HG02571 (cell line): ENCODE results near the gene KLHL40.
"Not testable (repeated sequence)": the region's sequence is repeated elsewhere in the genome, so short reads cannot be mapped to it uniquely, and the experiment has no call there.

Experiments
- ATAC-seq: cut with Tn5 transposase; IDR thresholded peaks from one replicate; pipeline ENCODE4 v1.9.1; 2021; ENCODE audit warnings: mild to moderate bottlenecking, moderate library complexity; ENCODE audit not compliant: unreplicated experiment

KLHL40 gene

GRCh38 chr3:42717306-42717705 lies 32.0 kb downstream of the KLHL40 start:
- no peak for ATAC-seq

- ATAC-seq, result no peak
Observed at GRCh38 chr3:42718338-42718737, 33.0 kb downstream of the KLHL40 start.

GRCh38 chr3:42719002-42719401 lies 33.7 kb downstream of the KLHL40 start:
- no peak for ATAC-seq

DNA sequence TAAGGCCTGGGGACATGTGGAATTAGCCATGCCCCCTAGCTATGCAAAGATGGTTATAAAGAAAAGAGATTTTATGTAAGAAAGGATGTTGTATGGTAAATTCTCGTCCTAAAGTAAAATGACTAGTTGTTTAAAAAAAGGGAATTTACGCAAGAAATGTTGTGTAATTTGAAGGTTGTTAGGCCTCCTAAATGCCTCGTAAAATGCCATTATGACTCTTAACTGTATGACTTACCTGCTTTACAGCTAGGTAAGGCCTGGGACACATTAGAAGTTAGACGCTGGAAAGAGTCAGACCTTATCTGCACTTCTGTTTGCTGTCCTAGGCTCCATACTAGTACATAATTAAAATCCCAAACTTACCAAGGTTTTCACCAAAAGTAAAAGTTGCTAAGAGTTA lies 34.8 kb downstream of the KLHL40 start:
- ATAC-seq, result no peak

DNA sequence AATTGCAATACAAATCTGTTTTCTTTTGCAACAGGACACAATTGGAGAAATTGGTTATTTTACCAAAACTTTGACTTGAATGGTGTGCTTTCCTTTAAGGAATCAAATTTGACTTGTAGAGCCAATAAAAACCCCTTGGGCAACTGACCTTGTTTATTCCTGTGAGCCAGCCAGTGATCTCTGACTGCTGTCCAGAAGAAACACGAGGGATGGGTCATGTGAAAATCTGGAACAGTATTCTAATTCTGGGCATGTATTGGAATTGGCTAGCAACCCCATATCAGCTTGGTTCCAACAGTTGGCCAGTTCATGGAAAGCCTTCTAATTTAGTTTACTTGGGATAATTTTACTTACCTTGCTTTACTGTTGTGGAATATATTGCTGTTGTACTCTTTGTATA lies 36.4 kb downstream of the KLHL40 start:
- ATAC-seq, result no peak

DNA sequence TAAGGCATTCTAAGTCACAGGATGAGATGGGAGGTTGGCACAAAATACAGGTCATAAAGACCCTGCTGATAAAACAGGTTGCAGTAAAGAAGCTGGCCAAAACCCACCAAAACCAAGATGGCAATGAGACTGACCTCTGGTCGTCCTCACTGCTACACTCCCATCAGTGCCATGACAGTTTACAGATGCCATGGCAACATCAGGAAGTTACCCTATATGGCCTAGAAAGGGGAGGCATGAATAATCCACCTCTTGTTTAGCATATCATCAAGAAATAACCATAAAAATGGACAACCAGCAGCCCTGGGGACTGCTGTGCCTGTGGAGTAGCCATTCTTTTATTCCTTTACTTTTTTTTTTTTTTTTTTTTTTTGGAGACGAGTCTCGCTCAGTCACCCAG lies 37.1 kb downstream of the KLHL40 start:
- ATAC-seq, result not testable (repeated sequence)

- ATAC-seq, result no peak
Observed at GRCh38 chr3:42723219-42723618, 37.9 kb downstream of the KLHL40 start.

- ATAC-seq, result no peak
Observed at GRCh38 chr3:42725454-42725853, 40.1 kb downstream of the KLHL40 start.

- no peak for ATAC-seq
Observed at GRCh38 chr3:42728056-42728455, 42.7 kb downstream of the KLHL40 start.

GRCh38 chr3:42728668-42729364 lies 43.5 kb downstream of the KLHL40 start:
- no peak for ATAC-seq

DNA sequence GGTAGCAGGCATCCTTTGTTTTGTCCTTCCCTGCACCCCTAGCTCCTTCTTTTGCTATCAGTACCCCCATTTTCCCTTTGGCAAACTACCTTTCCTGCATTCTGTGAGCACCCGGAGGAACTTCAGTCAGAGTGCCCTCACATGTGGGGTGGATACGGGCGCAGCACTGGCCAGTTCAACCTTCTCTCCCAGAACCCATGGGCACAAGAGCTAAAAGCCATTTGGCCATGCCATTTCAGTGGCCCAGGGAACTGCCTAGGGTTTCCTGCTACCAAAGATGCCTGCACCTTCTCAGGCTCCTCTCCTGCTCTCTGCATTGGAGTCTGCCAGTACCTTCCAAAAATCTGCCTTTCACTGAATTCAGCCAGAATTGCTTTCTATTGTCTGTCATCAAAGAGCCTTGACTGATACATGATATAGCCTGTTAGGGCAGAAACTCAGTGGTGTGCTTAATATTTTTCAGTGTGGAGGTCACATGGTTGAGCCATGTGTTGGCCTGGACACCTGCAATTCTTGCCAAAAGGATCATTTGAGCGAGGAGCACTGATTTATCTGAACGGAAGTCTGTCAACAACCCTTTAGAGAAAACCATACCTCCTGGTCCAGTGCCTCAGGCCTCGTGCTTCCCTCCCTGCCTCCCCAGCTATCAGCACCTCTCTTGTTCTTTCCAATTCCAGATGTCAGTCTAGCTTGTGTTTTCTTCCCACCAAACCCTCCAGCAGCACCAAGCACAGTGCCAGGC lies 44.2 kb downstream of the KLHL40 start:
- ATAC-seq, result no peak

DNA sequence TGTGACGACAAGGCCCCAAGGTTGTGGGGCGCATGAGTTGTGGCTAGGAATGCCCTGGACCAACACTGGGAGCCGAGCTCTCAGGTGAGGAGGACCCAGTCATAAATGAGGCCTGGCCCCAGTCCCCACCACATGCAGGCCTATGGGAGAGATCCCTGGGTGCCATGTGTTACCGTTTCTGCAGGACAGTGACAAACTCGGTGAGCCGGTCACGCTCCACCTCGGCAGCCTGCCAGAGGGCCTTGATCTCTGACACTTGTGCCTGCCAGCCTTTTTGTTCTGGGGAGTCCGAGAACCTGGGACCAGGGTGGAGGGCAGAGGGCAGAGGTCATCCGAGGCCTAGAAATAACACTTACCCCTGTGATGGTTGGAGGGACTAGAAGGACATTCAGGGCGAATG lies 45.0 kb downstream of the KLHL40 start:
- ATAC-seq, result no peak

GRCh38 chr3:42730706-42731420 lies 45.5 kb downstream of the KLHL40 start:
- ATAC-seq, result no peak

GRCh38 chr3:42731476-42732195 lies 46.3 kb downstream of the KLHL40 start:
- ATAC-seq, result no peak

DNA sequence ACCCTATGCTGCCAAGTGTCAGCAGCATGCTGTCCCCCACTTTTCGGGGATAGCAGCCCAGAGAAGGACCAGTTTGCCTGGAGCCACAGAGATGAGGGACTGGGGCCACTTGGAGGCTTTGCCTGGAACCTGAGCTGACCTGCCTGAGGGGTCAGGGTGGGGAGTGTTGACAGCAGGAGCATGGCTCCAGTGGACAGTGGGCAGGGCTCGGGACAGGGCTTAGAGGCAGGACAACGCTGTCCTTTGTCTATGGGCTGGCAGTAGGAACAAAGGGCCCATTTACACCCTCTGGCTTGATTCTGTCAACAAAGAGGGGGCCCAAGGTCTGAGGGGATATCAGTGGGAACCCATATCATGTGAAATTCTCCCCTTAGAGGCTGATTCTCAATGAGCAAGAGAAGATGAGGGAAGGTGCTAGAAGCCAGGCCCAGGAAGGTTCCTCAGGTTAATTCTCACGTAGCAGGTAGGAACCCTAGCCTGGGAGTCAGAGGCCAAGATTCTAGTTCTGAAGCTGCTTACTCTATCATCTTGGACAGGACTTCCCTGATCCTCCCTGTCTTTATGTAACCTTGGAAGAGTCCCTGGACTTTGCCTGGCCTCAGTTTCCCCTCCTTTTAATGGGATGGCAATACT lies 47.0 kb downstream of the KLHL40 start:
- no peak for ATAC-seq

DNA sequence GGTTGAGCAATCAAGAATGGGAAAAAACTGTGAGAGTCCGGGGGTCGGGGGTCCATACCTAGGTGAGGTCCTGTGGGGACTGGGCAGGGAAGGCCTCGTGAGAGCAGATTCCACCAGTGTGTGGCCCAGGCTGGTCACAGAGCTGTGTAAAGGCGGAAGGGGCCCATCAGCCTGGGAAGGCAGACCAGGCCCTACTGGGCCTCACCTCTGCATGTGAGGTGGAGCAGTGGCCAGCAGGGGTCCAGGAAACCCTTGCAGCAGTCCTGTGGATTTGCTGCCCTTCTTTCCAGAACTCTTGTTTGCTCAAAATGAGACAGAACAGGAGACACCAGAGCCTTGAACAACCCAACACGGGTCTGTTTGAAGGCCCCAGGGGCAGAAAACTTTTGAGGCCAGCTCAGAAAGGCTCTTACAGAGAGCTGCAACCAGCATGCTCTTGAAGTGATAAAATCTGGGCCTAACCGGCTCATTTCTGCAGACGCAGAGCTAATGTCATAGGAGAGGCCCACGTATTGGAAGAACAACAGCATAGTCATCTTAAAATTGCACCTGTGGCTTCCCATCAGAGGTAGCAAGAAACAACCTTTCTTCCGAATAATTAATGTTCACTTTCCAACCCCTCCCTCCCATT lies 47.6 kb downstream of the KLHL40 start:
- no peak for ATAC-seq

DNA sequence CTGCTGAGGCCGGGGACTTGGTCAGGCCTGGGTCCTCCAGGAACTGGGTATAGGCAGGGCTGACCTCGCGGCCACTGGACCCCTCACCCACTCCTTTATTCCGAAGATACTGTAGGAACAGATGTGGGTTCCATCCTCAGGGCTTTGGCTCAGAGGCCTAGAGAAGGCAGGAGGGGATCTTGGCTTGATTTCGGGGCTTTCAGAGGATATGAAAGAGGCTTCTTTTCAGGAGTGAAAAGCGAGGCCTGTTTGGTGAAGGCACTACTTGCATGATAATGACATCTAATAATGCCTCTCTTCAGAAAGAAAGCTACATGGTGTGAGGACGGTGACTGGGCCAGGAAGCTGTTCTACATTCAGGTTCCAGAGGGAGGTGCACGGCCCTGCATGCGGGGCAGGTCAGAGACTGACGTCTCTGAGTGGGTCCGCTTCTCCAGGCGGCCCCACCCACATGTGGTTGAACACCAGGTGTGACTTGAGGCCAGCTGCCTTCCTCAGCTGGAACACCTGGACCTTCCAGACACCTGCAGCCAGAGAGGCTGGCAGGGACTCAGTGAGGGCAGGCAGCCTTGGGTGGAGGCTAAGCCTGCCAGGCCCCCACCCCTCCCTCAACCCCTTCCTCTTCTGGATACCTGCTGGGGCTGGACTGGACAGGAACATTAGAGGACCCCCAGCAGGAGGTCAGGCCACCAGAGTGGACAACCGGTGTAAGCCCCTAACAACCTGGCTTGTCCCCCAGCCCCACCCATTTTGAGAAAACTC lies 48.3 kb downstream of the KLHL40 start:
- ATAC-seq, result no peak

GRCh38 chr3:42734263-42734860 lies 49.0 kb downstream of the KLHL40 start:
- ATAC-seq, result no peak

- ATAC-seq, result no peak
Observed at GRCh38 chr3:42735019-42735418, 49.7 kb downstream of the KLHL40 start.
